Keratinocyte (primary cell): Measurements from ENCODE around the gene ACSF3.

Source experiments
- CTCF ChIP-seq, 3 experiments: IDR thresholded peaks in 1 of 3; conservative IDR thresholded peaks in 1 of 3; optimal IDR thresholded peaks in 1 of 3; 2 replicates in 2 of 3; 3 replicates in 1 of 3; pipeline versions ENCODE3 to v1.5.1; 2011; ENCODE audit warnings: low read length in 3 of 3, mild to moderate bottlenecking in 3 of 3, moderate library complexity in 2 of 3, control low read depth in 1 of 3, inconsistent platforms in 1 of 3; ENCODE audit not compliant: insufficient read depth in 2 of 3; ENCODE audit errors: extremely low read depth in 1 of 3
- EZH2 ChIP-seq: IDR thresholded peaks from one replicate; pipeline ENCODE4 v1.6.1; 2012; ENCODE audit warnings: inconsistent platforms, mild to moderate bottlenecking, low read length, moderate library complexity

- TF ChIP-seq CTCF (optimal IDR thresholded peaks at IDR 0.05 in 1 of 3, IDR thresholded peaks at IDR 0.05 in 1 of 3, conservative IDR thresholded peaks at IDR 0.05 in 1 of 3; ENCODE audit: extremely low read depth in 1 of 3, insufficient read depth in 2 of 3, low read length in 3 of 3) (no peak), EZH2 (no peak)
Observed at GRCh38 chr16:89118361-89119165, 24.9 kb downstream of the ACSF3 start.
